NCI-H1092 (cell line): ENCODE results near the gene ABRAXAS1.
"Not testable (repeated sequence)": the region's sequence is repeated elsewhere in the genome, so short reads cannot be mapped to it uniquely, and the experiment has no call there.

Experiments
- DNase-seq: peaks from one replicate; lab custom pipeline; 2025; lab: John Stamatoyannopoulos, UW

ABRAXAS1 gene

DNA sequence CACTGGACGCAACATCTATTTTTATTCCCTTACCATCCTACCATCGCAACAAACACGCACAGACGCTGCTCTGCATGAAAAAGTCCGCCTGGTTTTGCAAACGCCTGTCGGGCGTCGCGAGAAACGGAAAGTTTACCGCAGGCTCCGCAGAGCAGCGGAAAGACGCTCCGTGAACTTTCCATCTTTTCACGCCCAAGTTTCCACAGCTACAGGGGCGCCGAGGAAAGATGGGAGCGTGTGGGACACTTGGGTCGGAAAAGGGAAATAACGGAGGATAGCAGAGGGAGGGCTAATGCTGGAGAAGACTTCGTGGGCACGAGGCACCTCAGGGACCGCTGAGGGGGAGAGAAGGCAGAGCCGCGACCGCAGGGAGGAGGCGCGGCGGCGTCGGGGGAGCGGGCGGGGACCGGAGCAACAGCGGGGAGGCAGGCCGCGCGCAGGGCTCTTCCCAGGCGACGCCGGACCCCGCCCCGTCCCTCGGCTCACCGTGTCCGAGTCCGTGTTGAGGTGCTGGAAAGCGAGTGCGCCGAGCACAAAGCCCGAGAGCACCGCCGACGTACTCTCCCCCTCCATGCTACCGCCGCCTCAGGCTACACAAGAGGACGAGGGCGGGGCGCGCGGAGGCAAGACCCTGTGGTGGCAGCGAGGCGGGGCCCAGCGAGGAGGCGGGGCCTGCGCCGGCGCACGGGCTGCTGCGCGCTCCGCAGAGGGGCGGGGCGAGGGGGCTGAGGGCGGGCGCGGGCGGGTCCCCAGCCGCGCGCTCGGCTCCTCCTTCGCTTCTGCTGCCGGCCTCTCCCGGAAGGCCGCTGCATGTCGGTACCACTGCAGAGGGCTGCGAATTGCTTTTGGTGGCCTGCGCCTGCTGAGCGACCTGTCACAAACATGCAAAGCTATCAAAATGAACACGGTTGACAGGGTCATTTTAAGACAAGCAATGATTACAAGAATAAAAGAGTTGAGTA lies at the start of gene ABRAXAS1:
ABRAXAS1 (minus strand) TSS at position 601 of the 962 bp plus-strand sequence; CDS start at position 573, 28 bp downstream.
- DNase-seq = peak; percentile 89

DNA sequence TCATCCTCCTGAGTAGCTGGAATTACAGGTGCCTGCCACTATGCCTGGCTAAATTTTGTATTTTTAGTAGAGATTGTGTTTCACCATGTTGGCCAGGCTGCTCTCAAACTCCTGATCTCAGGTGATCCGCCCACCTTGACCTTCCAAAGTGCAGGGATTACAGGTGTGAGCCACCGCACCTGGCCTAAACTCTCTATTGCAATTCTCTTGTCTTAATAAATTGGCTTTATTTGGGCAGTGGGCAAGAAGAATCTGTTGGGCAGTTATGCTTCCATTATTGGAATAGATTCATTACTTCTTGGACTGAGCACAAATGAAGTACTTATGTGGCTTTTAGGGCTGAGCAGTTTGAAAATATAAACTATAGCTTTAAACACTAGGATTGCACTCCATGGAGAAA lies 42.8 kb upstream of the ABRAXAS1 start:
- DNase-seq = no peak

DNA sequence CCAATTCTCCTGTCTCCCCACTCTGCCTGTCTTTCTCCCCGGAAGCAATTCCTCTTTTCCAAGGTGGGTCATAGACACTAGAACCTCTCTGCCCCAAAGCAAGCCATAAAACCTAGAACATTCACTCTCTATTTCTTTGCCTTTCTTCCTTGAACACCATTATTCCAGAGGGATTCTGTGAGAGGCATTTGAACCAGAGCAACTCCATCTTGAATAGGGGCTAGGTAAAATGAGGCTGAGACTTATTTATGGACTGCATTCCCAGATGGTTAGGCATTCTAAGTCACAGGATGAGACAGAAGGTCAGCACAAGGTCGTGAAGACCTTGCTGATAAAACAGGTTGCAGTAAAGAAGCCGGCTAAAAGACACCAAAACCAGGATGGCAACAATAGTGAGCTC lies 37.3 kb upstream of the ABRAXAS1 start:
- DNase-seq = no peak

DNA sequence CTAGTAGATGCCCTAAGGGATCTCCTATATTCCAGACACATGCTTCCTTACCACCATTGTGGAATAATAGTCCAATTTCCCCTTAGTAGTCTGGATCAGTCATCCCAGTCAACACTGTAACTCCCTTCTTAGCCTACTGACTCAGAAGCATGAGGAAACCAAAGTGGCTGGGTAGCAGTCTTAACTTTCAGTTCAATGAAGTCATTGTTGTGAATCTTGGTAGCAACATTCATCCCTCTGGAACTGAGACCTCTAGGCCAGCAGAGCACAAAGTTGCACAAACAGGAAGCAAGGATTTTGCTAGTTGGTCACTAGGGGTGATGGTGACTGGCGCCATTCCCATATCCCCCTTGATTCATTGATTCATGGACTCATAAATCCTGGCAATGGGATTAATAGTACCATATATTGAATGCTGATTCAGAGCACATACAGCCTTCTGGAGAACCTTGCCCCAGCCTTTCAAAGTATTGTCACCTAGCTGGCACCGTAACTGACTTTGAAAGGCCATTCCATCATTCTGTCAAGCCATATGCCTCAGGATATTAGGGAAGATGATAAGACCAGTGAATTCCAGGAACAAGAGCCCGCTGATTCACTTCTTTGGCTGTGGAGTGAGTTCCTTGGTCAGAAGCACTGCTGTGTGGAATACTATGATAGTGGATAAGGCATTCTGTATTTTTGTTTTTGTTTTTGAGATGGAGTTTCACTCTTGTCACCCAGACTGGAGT lies 31.3 kb upstream of the ABRAXAS1 start:
- DNase-seq = no peak

DNA sequence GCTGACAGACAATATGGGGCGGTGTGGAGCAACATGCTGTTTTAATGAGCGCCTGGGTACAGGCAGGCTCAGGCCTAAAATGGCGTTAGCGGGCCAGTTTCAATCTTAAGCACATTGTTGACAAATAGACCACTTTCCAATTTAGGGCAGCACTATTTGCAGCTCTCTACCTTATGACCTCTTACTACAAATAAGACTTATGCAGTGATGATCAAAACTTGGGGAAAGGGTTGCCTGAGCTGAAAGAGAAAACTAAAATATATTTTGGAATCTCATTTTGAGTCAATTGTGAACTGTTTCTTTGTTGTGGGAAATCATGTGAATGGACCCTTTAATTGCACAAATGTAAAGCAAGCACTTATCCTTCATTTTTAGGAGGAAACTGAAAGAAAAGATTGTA lies 25.5 kb upstream of the ABRAXAS1 start:
- no peak for DNase-seq

DNA sequence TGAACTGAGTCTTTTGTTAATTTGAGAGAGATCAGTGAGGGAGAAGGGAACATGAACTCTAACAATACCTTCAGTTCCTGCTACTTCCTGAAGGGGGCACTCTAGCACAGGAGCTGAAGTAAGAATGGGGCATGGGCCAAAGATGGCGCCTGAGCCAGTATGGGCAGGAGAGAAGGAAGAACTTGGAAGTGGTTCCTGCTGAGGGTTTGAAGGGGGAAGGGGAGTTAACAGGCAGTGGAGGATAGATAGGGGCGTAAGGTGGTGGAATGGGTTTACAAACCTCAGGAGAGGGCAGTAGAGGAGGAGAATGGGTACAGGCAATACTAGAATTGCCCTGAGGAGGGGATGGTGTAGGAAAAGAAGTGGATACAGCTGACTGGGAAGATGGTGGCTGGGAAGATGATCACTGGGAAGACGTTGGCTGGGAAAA lies 24.3 kb upstream of the ABRAXAS1 start:
- peak; percentile 12 for DNase-seq

DNA sequence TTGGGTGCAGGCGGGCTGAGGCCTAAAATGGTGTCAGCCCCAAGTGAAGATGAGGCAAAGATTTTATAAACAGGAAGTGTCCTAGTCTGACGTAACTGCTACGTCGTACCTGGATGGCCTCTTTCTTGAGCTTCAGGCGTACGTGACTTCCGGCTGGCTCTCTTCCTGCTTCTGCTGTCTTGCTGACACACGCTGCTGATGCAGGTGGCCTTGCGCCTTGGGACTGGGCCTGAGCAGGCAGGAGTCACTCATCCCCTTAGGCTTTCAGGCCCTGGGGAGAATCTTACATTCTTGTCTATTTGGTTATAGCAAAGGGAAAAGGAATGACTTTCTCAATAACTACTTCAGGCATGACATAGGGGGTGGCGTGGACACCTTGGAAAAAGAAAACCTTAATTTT lies 20.1 kb upstream of the ABRAXAS1 start:
- no peak for DNase-seq

DNA sequence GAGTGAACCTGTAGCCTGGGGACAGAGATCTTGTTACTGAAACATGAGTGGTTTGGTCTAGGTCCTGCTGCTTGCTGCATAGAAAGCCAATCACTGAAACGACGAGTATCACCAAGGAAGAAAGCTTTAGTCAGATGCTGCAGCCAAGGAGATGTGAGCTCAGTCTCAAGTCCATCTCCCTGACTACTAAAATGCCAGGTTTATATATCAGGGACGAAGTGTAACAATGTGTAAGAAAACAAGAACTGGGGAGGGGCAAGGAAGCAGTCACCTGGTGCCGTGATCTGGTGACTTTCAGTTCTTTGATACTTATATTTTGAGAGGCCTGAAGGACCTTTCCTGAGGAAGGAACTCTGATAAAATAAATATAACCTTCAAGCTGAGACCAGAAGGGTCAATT lies 19.6 kb upstream of the ABRAXAS1 start:
- no peak for DNase-seq

DNA sequence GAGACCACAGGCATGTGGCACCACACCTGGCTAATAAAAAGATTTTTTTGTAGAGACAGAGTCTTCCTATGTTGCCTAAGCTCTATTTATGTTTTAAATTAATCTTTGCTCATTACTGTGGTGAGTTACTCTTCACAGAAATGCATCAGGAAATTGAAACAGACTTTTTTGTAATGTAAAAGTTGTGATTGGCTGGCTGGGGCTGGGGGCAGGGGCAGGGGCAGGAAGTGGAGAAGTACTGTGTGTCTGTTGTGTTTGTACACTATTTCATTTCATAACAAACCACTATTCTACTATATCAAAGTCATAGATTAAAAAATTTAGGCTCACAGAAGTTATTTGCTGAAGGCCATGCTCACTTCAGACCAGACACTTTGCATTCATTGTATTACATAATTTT lies 19.1 kb upstream of the ABRAXAS1 start:
- no peak for DNase-seq

DNA sequence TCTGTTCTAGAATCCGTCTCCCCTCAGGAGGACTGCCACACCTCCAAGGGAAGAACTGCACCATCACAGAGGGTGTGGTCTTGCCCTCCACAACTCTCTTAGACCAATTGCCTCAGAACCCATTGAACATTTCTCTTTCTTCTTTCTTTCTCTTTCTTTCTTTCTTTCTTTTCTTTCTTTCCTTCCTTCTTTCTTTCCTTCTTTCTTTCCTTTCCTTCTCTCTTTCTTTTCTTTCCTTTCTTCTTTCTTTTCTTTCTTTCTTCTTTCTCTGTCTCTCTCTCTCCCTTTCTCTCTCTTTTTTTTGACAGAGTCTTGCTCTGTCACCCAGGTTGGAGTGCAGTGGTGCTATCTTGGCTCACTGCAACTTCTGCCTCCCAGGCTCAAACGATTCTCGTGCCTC lies 16.8 kb upstream of the ABRAXAS1 start:
- DNase-seq = not testable (repeated sequence)

DNA sequence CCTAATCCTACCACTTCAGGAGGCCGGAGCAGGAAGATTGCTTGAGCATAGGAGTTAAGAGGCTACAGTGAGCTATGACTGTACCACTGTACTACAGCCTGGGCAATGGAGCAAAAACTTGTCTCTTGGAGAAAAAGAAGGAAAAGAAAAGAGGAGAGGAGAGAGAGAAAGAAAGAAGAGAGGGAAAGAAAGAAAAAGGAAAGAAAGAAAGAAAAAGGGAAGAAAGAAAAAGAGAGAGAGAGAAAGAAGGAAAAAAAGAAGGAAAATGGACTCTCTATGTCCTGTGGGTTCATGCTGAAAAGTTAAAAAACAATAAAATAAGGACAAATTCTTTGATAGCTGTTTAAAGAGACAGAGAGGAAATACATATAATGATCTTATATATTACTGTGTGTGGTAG lies 13.3 kb upstream of the ABRAXAS1 start:
- no peak for DNase-seq

DNA sequence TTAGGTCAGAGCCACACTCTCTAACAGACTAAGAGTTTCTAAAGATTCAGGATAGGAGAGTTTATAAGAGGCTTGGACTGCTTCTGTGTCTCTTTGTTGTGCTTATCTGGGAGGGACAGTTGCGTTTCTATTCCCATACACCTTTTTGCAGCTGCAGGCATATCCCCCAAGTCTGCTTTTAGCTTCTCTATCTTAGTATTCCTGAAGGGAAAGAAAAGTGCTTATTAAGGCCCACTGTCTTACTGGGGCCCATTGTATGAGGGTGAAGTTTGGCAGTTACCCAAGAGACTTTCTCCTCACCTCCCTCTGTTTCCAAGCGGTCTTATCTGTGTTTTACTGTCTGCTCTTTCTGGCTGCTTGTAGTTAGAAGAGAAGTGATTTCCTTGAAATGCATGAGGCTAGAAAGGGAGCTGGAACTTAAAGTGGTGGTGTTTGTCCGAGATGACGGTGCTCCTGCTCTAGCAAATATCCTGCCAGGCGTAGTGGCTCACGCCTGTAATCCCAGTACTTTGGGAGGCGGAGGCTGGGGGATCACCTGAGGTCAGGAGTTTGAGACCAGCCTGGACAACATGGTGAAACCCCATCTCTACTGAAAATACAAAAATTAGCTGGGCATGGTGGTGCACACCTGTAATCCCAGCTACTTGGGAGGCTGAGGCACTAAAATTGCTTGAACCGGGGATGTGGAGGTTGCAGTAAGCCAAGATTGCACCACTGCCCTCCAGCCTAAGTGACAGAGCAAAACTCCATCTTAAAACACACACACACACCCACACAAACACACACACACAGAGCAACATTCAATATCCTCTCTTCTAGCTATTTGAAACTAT lies 11.4 kb upstream of the ABRAXAS1 start:
- not testable (repeated sequence) for DNase-seq

DNA sequence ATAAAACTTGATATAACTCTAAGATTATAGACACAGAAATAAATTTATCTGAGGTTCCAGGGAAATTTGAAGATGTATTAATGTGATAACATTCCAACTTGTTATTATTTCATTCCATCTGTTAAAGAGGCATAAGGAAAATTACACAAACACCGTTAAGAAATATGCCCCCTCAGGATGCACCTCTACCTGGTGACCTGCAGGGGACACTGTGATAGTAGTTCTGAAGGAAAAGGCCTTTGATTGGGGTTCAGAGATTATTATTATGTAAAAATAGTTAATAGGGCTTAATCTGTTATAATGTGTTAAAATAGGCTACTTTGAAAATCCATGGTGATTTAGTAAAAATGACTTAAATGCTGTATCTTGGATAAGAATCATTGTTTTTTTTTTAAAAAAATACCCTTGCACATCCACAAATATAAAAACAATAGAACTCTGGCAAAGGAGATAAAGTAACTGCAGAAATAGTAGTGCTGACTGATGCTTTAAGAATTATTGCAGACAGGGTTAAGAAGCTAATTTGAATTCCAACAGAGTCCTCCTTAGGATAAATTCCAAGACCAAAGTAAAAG lies 6.1 kb upstream of the ABRAXAS1 start:
- no peak for DNase-seq

DNA sequence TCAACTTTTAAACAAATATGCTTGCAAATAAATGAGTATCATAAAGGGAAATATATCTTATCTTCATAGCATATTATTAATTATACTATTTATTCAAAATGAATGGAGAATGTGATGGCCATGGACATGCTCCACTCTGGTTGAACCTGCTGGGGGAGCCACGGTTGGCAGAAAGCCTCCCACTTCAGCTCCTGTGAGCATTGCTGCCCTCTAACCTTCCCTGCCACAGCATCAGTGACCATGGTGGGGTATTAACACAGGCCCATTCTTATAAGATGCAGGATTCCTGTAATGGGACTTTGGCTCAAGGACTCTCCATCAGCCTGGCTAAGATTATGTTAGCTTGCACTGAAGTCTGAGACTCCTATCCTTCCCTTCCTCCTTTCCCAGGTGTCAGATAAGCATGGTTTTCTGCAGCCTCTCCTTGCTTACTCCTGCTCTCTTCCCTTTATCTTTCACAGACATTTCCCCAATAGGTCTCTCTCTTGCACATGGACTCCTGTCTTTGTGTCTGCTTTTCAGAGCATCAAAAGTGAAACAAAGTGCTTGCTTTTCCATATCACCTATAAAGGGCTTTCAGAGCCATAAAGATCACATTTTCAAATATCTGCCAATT lies 4.9 kb upstream of the ABRAXAS1 start:
- no peak for DNase-seq

DNA sequence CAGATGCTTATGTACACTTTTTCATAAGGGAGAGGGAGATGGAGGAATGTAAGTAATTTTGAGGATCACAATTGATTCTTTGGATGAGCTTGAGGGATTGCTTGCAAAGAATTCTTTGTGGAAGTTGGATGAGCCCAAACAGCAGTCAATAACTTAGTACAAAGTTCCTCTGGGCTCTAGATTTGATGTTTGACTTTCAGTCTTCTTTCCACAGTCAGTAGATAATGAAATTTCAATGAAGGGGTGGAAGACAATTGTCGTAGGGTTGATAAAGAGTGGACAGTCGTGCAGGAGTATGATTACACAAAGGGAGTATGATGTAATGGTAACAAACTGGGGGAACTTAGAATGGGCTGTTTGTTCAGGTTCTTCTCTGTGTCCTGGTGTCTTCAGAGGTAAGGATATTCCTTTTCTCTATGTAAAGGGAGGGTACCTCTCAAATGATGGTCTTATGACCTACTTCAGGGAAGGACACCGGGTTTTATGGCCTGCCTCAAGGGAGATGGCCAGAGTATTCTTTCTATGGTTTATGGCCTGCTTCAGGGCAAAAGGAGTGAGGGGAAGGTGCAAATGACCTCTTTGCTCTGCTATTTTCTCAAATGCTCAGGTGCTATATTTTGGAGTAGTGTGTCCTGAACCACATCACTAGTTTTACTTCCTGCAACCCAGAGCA lies 1.7 kb upstream of the ABRAXAS1 start:
- DNase-seq = no peak

DNA sequence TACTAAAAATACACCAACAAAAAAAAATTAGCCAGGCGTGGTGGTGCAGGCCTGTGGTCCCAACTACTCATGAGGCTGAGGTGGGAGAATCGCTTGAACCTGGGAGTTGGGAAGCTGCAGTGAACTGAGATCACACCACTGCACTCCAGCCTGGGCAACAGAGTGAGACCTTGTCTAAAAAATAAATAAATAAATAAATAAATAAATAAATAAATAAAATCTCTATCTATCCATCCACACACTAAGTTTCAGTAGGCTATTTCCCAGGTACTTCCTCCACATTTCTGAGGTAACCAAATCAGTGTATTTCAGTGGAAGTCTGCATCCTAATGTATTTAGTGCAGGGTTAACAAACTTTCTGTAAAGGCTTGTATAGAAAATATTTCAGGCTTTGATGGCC lies 10.9 kb downstream of the ABRAXAS1 start:
- DNase-seq = no peak

DNA sequence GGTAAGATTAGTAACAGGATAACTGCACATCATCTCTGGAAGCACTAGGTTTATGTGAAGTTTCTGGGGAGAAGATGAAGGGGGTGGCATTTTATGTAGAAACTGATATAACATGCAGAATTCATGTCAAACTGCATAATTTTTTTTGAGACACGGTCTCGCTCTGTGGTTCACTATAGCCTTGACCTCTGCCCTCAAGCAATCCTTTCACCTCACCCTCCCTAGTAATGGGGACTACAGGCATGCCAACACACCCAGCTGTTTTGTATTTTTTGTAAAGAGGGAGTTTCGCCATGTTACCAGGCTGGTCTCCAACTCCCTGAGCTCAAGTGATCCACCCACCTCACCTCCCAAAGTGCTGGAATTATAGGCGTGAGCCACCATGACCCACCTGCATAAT lies 11.5 kb downstream of the ABRAXAS1 start:
- no peak for DNase-seq

DNA sequence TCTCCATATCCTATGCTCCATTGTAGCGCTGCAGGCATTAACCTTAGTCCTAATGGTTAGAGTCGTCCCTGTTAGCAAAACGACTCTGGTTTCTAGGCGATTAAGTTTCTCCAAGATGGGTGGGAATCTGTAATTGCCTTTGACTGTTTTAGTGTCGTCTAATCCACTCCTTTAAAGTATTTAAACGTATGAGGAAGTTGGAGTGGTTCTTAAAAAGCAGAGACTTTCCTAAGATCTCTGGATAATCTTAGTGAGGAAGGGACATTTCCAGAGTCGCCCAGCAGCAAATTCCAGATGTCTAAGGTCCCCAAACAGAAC lies 28.8 kb downstream of the ABRAXAS1 start:
- no peak for DNase-seq

DNA sequence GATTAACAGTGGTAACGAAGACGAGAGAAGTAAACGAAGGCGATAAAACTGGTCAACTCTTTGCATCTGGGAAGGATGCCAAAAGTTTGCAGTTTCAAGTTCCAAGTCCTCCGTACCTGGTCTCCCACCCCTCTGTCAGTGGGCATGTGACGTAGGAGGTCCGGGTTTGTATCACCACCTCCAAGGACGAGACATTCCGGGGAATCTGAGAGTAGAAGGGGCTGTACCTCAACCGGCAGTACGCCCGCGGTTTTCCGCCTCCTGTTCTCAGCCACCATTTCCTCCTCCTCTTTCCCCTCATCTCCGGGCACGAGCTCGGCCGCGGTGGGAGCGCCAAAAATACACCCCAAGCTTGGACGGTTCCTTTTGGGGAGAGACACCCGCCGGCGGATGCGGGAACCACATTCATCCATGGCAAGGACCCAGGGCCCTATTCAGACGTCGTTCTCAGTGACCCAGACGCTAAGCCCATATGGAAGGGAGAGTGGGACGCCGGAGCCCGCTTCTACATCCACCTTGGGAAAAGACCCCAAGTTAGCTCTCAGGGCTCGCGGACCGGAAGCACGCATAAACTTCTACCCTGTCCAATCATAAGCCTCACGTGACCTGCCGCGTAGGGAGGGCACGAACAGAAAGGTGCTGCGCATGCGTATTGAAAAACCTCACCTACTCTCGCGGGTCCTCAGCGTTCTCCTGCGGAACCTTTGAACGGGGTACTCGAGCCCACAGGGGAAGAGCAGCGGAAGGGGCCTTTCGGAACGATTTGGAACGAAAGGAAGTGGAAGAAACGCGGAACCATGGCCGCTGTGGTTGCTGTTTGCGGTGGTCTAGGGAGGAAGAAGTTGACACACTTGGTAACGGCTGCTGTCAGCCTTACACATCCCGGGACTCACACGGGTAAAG lies 29.4 kb downstream of the ABRAXAS1 start, which contains the start of the genes HELQ and MRPS18C:
HELQ (minus strand) TSS at position 543 of the 903 bp plus-strand sequence; CDS start at position 413, 130 bp downstream.
MRPS18C (plus strand) TSS at position 778 of the 903 bp plus-strand sequence; CDS start at position 798, 20 bp downstream.
- DNase-seq = peak; percentile 99

DNA sequence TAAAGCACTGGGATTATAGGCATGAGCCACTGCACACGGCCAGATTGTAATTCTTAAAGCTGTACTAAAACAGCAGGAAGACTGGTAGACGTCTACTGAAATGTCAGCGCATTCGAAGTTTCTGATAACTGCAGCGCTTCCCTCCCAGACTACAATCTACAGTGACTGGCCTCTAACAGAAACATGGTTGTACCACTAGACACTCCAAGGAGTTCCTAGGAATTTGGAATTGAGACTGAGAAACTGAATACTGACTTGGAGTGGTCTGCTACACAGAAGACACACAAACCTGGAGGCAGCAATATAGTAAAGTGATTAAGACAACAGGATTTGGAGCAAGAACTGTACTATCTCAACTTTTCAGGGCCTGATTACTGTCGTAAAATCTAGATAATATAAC lies 30.2 kb downstream of the ABRAXAS1 start:
- DNase-seq = no peak
